GM21526 (cell line): ENCODE results near the gene CCNT2.
A peak's percentile ranks its signal among the peaks of the same experiment; 100 is the strongest.
"Not testable (repeated sequence)": the region's sequence is repeated elsewhere in the genome, so short reads cannot be mapped to it uniquely, and the experiment has no call there.

Experiments used
- ATAC-seq: cut with Tn5 transposase; IDR thresholded peaks from one replicate; pipeline ENCODE4 v1.9.1; 2021; ENCODE audit warnings: moderate library complexity; ENCODE audit not compliant: unreplicated experiment, low FRiP score

The CCNT2 gene

GRCh38 chr2:134918526-134919340, at the start of gene CCNT2:
Gene CCNT2 (plus strand): TSS chr2:134918822. CDS start chr2:134918855, 33 bp downstream.
- ATAC-seq: peak; percentile 87

DNA sequence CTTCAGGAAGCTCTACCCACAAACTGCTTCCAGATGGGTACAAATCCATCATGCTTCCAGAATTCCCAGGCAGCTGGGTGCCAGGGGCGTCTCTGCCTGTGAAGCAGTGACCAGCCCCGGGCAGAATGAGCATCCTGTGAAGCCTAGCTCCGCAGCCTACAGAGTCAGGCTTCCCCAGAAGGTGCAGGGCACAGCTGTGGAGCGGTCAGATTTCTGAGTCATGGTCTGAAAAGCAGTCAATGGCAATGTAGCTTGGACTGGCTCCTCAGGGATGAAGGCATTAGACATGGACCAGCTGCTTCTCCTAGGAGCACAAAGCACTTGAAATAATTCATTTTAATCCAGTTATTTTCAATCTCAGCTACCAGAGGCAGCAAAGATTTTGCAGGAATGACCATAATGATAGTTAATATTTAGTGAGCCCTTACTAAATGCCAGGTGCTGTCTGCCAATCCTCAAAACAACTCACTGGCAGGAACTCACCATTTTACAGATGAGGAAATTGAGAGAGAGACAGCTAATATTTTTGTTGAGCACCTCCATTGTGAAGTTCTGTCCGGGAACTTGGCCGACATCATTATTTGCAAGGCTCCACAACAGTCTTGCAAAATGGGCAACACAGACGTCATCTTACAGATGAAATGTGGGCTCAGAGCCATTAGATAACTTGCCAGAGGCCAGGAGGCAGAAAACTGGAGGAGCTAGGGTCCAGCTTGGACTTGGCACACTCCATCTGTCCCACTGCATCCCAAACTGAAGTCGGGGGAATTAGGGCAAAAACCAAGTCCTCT, 48.5 kb upstream of the CCNT2 start:
- no peak for ATAC-seq

GRCh38 chr2:134873152-134873551, 45.5 kb upstream of the CCNT2 start:
- no peak for ATAC-seq

DNA sequence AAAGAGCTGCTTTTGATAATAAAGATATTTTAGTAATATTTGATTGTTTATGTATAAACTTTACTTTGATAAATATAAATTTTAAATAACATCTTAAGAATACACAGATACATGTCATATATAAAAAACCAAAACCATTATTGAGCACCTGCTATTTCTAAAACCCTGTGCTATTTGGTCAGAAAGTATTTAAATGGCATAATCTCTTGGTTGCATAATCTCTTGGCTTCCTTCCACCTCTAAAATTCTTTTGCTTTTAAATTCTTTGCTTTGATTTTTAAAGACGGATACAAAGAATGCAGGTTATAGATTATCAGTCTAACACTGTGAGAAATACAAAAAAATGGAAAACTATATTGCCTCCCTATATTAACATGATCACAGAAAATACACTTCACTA, 43.3 kb upstream of the CCNT2 start:
- ATAC-seq: no peak

DNA sequence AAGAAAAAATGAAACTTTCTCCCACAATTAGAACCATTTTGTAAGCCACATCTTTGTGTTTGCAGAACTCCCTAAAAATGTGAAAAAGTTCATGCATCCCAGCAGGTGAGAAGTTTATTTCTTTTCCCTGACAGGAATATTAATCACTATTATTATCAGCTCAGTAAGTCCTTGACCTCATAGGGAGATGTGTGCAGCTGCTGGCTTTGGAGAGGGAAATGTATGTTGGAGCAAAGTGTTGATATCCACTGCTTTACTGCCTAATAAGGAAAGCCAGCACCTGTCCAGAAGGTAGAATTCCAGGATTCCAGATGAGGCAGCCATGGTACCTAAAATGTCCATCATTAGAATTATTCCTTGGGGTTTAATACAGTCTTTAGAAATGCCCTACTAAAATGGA, 35.8 kb upstream of the CCNT2 start:
- ATAC-seq: no peak

DNA sequence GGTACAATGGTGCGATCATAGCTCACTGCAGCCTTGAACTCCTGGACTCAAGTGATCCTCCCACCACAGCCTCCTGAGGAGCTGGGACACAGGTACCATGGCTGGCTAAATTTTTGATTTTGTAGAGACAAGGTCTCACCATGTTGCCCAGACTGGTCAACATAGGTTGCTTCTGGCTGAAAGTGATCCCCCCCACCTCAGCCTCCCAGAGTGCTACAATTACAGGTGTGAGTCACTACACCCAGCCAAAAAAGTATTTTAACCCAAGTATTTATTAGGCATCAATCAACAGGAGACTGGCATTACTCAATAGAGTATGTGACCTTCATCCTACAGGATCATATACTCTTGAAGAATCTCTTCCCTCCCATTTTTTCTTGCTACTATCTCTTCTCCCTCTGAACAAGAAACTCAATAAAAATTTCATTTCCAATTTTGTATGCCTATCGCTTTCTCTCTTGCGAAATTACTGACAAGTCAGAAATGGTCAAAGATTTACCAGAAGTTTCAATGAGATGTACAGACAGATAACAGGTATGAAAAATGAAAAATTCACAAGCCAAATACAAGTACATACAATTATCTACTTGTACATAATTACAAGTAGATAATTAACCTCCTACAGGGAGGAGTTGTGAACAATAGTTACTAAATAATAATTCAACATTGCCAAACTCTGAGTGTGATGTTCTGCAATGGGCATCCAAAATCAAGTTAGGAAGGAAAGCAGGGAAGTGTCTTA, 34.9 kb upstream of the CCNT2 start:
- no peak for ATAC-seq

DNA sequence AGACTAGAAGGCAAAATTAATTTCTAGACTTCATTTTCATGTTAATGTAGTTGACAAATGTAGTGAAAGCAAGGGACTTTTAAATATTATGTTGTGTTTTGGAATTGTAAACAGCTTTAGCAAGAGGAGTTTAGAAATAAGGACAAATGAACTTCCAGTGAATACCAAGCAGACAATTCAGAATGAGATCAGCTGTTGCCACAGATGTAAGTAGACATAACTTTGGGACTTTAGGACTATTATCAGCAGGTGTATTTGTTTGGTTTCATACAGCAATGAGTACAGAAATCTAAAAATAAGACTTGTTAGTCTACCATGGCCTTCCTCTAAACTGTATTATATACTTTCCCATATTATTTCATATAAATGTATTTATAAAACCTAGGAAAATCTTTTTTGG, 34.2 kb upstream of the CCNT2 start:
- ATAC-seq: no peak

GRCh38 chr2:134892282-134893035, 26.2 kb upstream of the CCNT2 start:
- no peak for ATAC-seq

DNA sequence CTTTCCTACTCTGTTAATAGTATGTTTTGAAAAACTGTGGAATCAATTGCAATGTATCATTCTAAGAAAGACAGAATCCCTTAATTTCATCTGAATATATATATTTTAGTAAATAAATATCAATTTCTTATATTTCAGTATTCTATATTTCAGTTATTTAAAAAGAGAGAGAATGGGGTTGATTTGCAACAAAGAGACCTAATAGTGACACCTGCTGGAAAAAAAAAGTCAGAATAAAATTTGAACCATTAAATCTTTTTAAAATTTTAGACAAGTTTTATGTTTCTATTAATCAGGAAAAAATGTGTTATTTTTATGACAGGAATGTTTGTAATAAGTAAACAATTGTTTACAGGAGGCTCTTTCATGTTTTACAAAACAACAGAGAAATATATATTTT, 20.7 kb upstream of the CCNT2 start:
- ATAC-seq: no peak

DNA sequence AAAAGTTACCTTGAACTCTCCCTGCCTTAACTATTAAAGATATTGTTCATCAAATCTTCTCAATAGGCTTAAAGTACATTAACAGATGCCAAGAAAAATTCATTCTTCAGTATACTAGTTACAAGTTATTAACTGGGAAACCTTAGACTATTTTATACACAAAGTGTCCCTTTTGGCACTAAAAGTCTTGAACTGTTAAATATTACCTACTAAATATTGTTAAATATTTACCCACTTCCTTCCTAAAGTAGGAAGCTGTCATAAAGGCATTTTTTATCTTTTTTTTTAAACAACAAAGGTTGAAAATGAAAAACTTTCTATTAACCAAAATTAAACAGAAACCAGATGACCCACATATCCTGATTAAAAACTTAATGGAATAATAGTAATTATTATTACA, 19.4 kb upstream of the CCNT2 start:
- ATAC-seq: no peak

DNA sequence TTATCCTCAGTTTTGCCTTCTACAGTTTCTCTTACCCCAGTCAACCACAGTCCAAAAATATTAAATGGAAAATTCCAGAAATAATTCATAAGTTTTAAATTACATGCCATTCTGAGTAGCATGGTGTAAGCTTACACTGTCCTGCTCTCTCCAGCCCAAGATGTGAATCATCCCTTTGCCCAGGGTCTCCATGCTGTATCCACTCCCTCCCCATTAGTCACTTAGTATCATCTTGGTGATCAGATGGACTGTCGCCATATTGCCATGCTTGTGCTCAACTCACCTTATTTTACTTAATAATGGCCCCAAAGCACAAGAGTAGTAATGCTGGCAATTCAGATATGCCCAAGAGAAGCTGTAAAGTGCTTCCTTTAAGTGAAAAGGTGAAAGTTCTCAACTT, 18.5 kb upstream of the CCNT2 start:
- no peak for ATAC-seq

GRCh38 chr2:134903701-134904100, 14.9 kb upstream of the CCNT2 start:
- ATAC-seq: not testable (repeated sequence)

DNA sequence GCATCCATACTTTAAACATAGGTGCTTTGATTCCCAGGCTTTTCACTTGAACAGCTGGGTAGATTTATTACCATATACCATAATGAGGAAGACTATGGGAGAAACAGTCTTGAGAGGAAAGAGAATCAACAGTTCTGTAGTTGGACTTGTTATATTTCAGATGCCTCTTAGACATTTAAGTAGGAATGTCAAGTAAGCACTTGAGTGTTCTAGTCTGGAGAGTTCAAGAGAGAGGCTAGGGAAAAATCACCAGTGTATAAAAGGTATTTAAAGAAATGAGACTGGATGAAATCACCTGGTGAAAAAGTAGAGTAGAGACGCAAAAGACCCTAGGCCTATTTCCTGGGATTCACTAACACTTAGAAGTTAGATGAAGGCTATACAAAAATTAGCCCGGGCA, 13.5 kb upstream of the CCNT2 start:
- no peak for ATAC-seq

- no peak for ATAC-seq
Observed at GRCh38 chr2:134906726-134907125, 11.9 kb upstream of the CCNT2 start.

DNA sequence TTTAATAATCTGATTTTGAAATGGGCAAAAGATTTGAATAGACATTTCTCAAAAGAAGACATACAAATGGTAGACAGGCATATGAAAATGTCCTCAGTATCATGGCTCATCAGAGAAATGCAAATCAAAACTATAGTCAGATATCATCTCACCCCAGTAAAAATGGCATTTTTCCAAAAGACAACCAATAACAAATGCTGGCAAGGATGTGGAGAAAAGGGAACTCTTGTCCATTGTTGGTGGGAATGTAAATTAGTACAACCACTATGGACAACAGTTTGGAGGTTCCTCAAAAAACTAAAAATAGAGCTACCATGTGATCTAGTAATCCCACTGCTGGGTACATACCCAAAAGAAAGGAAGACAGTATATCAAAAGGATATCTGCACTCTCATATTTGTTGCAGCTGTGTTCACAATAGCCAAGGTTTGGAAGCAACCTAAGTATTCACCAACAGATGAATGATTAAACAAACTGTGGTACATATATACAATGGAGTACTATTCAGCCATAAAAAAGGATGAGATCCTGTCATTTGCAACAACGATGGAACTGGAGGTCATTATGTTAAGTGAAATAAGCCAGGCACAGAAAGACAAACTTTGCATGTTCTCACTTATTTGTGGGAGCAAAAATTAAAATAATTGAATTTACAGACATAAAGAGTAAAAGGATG, 11.0 kb upstream of the CCNT2 start:
- not testable (repeated sequence) for ATAC-seq

- ATAC-seq: no peak
Observed at GRCh38 chr2:134910763-134911399, 7.7 kb upstream of the CCNT2 start.

DNA sequence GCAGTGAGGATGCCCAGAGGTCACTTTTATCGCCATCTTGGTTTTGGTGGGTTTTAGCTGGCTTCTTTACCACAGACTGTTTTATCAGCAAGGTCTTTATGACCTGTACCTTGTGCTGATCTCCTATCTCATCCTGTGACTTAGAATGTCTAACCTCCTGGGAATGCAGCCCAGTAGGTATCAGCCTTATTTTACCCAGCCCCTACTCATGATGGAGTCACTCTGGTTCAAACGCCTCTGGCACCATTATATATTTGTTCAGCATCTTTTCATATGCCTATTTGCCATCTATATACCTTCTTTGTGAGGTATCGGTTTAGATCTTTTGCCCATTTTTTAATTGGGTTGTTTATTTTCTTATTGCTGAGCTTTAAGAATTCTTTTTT, 7.2 kb upstream of the CCNT2 start:
- no peak for ATAC-seq

- no peak for ATAC-seq
Observed at GRCh38 chr2:134912361-134912760, 6.3 kb upstream of the CCNT2 start.

DNA sequence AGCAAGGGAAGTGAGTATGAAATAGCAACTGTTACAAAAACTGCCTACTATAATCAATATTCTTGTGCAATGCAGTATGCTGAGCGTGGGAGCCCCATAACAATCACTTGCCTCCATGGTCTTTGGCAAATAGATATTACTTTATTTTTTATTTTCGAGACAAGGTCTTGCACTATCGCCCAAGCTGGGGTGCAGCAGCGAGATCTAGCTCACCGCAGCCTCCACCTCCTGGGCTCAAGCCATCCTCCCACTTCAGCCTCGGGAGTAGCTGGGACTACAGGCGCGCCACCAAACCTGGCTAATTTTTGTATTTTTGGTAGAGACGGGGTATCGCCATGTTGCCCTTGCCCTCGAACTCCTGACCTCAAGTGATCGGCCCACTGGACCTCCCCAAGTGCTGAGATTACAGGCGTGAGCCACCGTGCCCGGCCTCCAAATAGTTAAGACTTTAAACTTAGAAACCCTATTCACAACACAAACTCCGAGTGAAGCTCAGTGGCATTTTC, 1.2 kb upstream of the CCNT2 start:
- no peak for ATAC-seq
